Measurements from ENCODE around the gene TMEM200C.
"Not testable (repeated sequence)": the region's sequence is repeated elsewhere in the genome, so short reads cannot be mapped to it uniquely, and the experiment has no call there.

The TMEM200C gene

GRCh38 chr18:5892823-5893431, 2.4 kb downstream of the TMEM200C start:
- DNase-seq: no peak

DNA sequence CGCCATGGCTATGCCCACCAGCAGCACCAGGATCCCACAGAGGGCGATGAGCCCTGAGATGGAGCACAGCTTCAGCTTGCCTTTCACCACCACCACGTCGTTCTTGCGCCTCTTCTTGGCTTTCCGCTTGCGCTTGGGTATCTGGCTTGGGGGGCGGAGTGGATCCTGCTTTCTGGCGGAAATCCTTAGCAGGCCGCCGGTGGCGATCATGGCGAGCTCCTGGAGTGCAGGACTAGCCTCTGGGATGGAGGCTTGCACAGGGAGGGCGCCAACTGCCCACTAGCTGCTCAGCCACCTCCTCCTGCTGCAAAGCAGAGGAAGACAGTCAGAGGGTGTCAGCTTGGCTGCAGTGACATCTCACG, 3.5 kb downstream of the TMEM200C start:
- peak in 3 of 56 donors; percentile 1 to 3 (median 3) for DNase-seq

DNA sequence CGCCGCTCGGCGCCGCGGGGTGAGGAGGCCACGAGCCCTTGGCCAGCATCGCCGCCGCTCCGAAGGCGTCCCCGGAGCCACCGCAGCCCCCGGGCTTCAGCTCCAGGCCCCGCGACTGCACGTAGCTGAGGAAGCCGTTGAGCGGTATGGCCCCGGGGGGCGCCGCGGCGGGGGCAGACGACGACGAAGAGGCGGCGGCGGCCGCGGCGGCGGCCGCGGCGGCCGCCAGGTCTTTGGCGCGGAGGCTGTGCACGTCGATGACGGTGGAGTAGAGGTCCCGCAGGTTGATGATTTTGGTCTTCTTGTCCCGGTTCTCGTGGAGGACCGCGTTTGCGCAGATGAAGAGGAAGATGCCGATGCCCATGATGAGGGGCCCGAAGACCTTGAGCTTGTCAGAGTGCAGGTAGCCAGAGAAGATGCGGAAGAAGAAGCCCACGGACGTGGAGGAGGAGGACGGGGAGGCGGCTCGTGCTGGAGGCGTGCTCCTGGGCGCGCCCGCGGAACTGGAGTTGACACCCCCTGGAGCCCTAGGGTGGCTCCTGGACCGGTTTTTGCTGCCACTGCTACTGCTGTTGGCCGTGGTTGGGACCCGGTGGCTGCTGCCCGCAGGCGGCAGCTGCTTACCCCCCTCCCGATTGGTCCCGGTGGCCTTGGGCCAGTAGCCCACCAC, 4.0 kb downstream of the TMEM200C start:
- DNase-seq: no peak

DNA sequence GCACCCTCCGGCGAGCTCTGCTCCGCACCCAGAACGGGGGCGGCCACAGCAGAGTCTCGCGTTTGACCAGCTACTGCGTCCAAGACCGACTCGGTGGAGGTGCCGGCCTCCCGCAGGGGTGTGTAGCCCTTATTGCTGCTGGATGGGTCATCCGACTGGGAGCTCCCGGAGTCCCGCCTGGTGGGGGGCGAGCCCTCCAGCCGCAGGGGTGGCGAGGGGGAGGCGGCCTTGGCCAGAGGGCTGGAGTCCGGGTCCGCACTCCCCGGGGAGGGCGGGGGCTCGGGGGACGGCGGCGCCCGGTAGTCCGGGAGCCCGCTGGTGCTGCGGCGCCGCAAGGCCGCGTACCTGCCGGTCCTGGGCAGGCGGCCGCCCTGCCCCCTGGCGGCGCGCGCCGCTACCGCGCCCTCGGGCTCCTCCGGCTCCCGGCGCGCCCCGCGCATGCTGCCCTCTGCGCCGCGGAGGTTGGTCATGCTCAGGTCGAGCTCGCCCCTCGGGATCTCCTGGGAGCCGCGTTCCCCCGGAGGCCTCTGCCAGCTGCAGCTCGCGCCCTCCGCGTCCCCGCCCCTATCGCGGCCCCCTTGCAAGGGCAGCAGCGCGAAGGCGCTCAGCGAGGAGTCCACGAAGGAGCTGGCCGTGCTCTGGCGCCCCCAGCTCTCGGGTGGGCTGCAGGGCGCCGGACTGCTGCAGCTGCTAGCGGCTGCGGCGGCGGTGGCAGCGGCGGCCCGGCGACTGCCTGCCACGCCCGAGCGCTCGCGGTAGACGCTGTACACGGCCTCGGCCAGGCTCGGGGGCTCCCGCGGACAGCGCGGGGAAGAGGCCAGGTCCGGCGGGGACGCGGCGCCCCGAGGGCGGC, 4.8 kb downstream of the TMEM200C start:
- DNase-seq: peak in 10 of 56 donors; percentile 11 to 54 (median 30)

DNA sequence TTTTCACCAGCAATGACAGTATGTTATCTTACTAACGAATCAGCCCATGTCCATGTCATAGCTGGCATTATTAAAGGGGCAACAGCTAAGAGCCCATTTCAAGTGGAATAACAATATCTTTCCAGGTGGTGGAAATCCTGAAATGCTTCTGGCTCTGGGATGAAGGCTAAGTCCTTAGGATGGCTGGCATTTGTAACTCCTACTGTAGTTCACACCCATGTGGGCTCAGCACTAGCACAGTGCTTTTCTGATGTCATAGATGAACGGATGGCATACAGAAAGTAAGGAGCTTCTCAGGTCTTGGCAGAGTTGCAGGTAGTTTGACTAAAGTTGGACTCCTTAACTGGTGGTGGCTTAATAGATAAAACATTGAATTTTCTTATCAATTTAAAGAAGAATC, 10.0 kb downstream of the TMEM200C start:
- DNase-seq: no peak

GRCh38 chr18:5884375-5884774, 10.9 kb downstream of the TMEM200C start:
- DNase-seq: no peak

- peak in 1 of 56 donors; percentile 22 for DNase-seq
Measured at GRCh38 chr18:5879479-5879882, 15.8 kb downstream of the TMEM200C start.

DNA sequence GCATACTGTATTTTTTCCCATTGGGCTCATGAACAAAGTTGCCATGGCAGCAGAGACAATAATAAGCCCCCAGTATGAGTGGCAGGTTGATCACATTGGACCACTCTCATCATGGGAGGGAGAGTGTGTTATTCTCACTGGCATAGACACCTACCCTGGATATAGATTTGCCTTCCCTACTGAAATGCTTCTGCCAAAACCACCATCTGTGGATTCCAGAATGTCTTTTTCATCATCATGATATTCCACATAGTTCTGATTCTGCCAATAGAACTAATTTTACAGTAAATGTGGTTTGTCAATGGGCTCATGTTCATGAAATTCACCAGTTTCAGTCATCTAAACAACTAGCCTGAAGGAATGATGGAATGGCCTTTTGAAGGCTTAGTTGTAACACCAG, 18.4 kb downstream of the TMEM200C start:
- DNase-seq: no peak

GRCh38 chr18:5874336-5874735, 21.0 kb downstream of the TMEM200C start:
- no peak for DNase-seq

DNA sequence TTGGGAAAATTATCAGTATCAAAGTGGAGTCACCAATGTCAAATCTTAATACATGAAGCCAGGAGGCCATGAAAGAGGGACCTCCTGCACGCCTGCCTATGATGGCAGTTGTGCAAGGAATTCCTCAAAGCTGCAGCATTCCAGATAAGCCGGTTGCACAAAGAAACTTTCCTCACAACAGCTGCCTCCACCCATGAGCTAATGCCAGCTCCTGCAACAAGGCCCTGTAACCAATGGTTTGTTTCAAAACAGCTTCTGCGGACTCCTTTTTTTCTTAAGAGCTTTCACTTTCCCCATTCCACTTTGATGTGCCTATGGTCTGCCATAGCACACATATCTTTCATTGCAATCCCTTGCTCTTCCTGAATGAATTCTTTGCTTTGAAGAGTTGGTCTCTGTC, 22.4 kb downstream of the TMEM200C start:
- DNase-seq: no peak

DNA sequence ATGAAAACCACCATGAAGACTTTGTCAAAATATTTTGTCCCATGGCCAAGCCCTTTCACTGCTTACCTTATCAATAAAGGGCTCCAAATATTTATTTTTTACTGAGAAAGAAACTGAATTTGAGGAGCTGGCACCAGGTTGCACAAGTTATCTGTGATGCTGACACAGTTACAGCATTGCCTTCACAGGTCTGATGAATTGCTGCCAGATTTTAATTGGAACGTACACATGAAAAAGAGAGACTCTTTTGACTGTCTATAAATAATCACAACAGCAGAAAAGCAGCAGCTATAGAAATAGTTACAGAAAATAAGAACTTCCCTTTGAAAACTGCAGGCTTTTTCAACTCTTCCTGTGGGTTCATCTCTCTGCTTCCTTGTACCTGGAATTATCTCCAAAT, 23.9 kb downstream of the TMEM200C start:
- no peak for DNase-seq

GRCh38 chr18:5868218-5868854, 27.0 kb downstream of the TMEM200C start:
- DNase-seq: peak in 38 of 56 donors; percentile 3 to 74 (median 23)

GRCh38 chr18:5865521-5865920, 29.8 kb downstream of the TMEM200C start:
- no peak for DNase-seq

- DNase-seq: not testable (repeated sequence)
Measured at GRCh38 chr18:5862127-5862526, 33.2 kb downstream of the TMEM200C start.

DNA sequence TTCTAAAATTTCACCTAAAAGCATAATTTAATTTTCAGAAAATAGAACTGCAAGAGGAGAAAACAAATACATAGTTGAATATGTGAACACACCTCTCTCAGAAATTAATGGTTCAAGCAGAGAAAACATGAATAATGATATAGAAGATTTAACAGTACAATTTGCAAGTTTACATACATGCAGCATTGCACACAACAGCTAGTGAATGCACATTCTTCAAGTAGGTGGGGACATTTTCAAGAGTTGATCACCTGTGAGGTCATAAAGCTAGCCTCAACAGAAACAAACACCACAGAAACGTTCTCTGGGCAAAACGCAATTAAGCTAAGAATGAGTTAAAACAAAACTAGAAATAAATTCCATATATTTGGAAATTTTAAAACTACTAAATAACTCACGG, 38.1 kb downstream of the TMEM200C start:
- no peak for DNase-seq

DNA sequence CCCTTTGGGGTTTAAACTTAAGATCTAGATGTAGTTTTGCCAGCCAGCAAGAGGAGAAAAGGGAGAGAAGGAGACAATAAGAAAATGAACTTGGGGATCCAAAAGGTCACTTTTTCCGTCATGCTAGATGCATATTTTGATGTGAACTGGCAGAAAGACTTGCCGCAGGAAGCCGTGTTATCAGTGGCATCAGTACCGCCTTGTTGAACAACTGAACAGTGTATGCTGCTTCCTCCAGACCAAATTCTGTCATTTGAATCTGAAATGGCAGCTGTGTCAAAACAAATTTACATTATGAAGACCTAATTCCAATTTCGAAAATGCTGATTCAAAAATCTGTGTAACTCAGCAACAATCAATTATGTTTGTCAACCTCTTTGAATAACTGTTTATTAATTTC, 42.1 kb downstream of the TMEM200C start:
- no peak for DNase-seq

GRCh38 chr18:5851998-5852397, 43.3 kb downstream of the TMEM200C start:
- DNase-seq: no peak

DNA sequence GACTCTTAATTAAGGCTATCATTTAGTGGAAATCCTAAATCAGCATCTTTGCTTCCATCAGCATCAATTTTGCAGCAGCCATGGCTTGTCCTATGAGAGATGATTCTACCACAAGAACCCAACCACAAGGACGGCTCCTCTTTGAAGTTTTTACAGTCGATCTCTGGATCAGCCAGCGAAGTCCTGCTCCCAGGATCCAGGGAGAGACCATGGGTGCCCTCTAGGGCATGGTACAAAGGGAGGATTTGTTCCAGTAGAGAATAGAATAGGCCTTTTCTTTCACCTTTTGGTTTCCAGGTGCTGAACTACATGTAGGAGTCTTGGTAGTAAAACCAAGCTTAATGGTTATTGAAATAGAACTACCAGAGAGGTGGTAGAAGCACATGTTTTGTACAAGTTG, 52.7 kb downstream of the TMEM200C start:
- no peak for DNase-seq

DNA sequence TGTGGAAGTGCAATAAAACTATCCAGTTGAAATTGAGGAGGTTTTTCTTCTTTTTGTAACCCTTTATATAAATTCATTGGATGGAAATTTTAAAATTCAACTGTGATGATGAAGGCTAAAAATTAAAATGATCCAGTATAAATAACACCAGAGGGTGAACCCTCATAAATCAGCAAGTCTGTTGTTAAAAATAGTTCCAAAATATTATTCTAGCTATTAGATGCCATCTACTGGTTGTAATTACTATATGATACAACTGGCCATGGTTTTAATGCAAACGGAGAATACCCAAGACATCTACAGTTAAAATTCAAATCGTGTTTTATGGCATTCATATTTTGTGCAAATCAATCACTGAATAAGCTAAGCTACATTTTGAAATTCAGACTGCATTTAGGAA, 53.8 kb downstream of the TMEM200C start:
- no peak for DNase-seq

DNA sequence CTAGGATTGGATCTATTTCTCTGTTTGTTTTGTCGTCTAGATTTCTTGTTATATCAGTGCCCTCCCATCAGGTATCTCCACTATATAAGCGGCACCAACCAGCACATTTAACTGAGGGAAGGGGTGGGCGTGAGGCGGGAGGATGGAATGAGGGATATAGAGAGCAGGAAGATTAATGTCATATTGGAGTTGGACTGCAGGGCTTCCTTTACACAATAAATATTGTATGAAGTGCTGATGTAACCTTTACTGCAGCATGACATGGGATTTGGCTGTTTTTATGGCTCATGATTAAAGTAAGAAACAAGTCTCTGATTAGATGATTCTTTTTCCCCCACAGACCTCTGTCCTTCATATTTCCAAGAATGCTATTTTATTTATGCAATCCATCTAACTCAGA, 54.8 kb downstream of the TMEM200C start:
- no peak for DNase-seq

GRCh38 chr18:5840025-5840424, 55.3 kb downstream of the TMEM200C start:
- no peak for DNase-seq

GRCh38 chr18:5839102-5839501, 56.2 kb downstream of the TMEM200C start:
- DNase-seq: peak in 2 of 56 donors; percentile 8 to 10
